Lung (tissue), 12 donors: ENCODE measurements around the gene PYGM. TPM values are rescaled to one million over a fixed set of nuclear protein-coding genes. Genes with fewer than 3 reads are reported as not detected.

Source experiments
- ATAC-seq: fragments of 200-7000 bp; cut with Tn5 transposase; one replicate; pipeline ENCODE4 v1.9.1; 2020; ENCODE audit warnings: moderate number of reproducible peaks; ENCODE audit not compliant: insufficient read depth, low FRiP score
- DNase-seq, 3 donors: peaks; one replicate each; pipeline ENCODE4 v3.0.0-alpha.2; 2013 to 2017
- H3K27ac ChIP-seq, 2 donors: one replicate each; pipeline ENCODE4 v1.5.1; 2013; ENCODE audit warnings: mild to moderate bottlenecking in 2 of 2, moderate library complexity in 2 of 2, control low read depth in 1 of 2, inconsistent platforms in 1 of 2, low read depth in 1 of 2, low read length in 1 of 2
- H3K27me3 ChIP-seq, 3 donors: one replicate each; pipeline ENCODE4 v1.5.1; 2013; ENCODE audit warnings: low read length in 2 of 3; ENCODE audit not compliant: control insufficient read depth in 3 of 3, insufficient read depth in 3 of 3
- H3K36me3 ChIP-seq, 4 donors: one replicate each; pipeline ENCODE4 v1.5.1; 2013; ENCODE audit warnings: low read length in 4 of 4, mild to moderate bottlenecking in 1 of 4, moderate library complexity in 1 of 4; ENCODE audit not compliant: control insufficient read depth in 4 of 4, insufficient read depth in 4 of 4
- H3K4me1 ChIP-seq, 5 donors: one replicate each; pipeline ENCODE4 v1.5.1; 2013; ENCODE audit warnings: low read length in 5 of 5, mild to moderate bottlenecking in 2 of 5, moderate library complexity in 1 of 5; ENCODE audit not compliant: control insufficient read depth in 5 of 5, insufficient read depth in 5 of 5
- H3K4me3 ChIP-seq: one replicate; pipeline ENCODE4 v1.5.1; 2013; ENCODE audit warnings: mild to moderate bottlenecking, control low read depth, moderate library complexity
- H3K9ac ChIP-seq, 2 donors: one replicate each; pipeline ENCODE4 v1.5.1; 2013; ENCODE audit warnings: low read length in 2 of 2, control low read depth in 1 of 2; ENCODE audit not compliant: insufficient read depth in 1 of 2
- H3K9me3 ChIP-seq, 4 donors: one replicate each; pipeline ENCODE4 v1.5.1; 2013; ENCODE audit warnings: low read length in 3 of 4, mild to moderate bottlenecking in 1 of 4, moderate library complexity in 1 of 4; ENCODE audit not compliant: control insufficient read depth in 4 of 4, insufficient read depth in 3 of 4
- CTCF ChIP-seq: IDR thresholded peaks from 2 replicates; pipeline ENCODE4 v1.5.1; 2012; ENCODE audit warnings: mild to moderate bottlenecking; ENCODE audit errors: control extremely low read depth, extremely low read depth
- WGBS, 2 donors: extraction: QIAGEN DNeasy Blood & Tissue Kit; methylation state at CpG; one replicate each; pipeline ENCODE4 v1.1.7; 2013; 5-methylcytosine and 5-hydroxymethylcytosine counted together
- polyA plus RNA-seq, 2 donors: library from polyadenylated mRNA; stranded (reverse); fragments of 200-250 nt; gene quantifications; one replicate each; pipeline ENCODE4 v1.2.1, GENCODE V29; 2013
- total RNA-seq, 2 donors: library from RNA; depleted of rRNA in 1 of 2; stranded (reverse); fragments of >200 nt in 1 of 2; gene quantifications; one replicate each; pipeline ENCODE4 v1.2.1, GENCODE V29; 2014 to 2021
- donor health status: control.
- donor health status: control.
- donor health status: Bipolar disorder and iron deficiency.
- donor health status: healthy.
- donor health status: DM: yes; HTN: yes; CAD: no.

The PYGM gene
- total and polyA plus RNA-seq, 4 donors, result 1.2 to 3.8 (median 2.5) TPM

GRCh38 chr11:64720640-64721358 is 39.0 kb downstream of the PYGM start:
- no peak overlapping the region for H3K9ac ChIP-seq
- TF ChIP-seq CTCF, result no peak
- H3K36me3 ChIP-seq, result no peaks in the 10 kb centered on the region
- H3K27ac ChIP-seq, result no peak overlapping the region
- peaks cover 7 to 68% (median 36%) of the 10 kb centered on the region in 3 donors for H3K27me3 ChIP-seq
- no peaks in the 10 kb centered on the region for H3K9me3 ChIP-seq
- ATAC-seq, result no peak
- no peaks in the 10 kb centered on the region for H3K4me1 ChIP-seq
- 71 to 91% methylated on average over 12 of the region's 12 CpGs for WGBS, 2 donors
- no peak overlapping the region for H3K4me3 ChIP-seq
- no peak for DNase-seq

DNA sequence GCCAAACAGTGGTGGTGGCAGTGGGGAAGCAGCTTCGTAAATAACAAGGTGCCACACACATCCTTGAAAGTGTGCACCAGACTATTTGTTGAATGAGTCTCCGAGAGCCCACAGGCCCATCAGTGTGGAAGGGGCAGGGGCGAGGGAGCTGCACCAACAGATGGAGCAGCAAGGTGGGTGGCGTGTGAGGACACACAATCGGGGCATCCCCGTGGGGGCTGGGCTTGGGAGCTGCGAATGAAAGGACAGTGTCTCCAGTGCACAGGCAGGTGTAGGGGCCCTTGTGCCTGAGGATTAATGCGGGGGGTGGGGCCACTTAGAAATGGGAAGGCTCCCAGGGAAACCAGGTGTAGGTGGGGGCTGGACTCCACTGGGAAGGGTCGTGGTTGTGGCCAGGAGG is 39.6 kb downstream of the PYGM start:
- no peaks in the 10 kb centered on the region for H3K4me1 ChIP-seq
- H3K9me3 ChIP-seq, result no peaks in the 10 kb centered on the region
- no peak for TF ChIP-seq CTCF
- H3K27ac ChIP-seq, result no peak overlapping the region
- no peak overlapping the region for H3K9ac ChIP-seq
- DNase-seq (no peak), ATAC-seq (no peak)
- H3K36me3 ChIP-seq, result no peaks in the 10 kb centered on the region
- no peak overlapping the region for H3K4me3 ChIP-seq
- 72 to 83% methylated on average over 9 of the region's 9 CpGs for whole genome bisulfite sequencing, 2 donors
- H3K27me3 ChIP-seq, result peaks cover 10 to 69% (median 42%) of the 10 kb centered on the region in 3 donors

- WGBS, 2 donors, result 83 to 96% methylated on average over 10 of the region's 10 CpGs
- Histone ChIP-seq H3K27me3 (peaks cover 14 to 71% (median 49%) of the 10 kb centered on the region in 3 donors), H3K9me3 (no peaks in the 10 kb centered on the region), H3K36me3 (no peaks in the 10 kb centered on the region), H3K27ac (no peak overlapping the region), H3K9ac (no peak overlapping the region), H3K4me1 (no peaks in the 10 kb centered on the region), H3K4me3 (no peak overlapping the region)
- no peak for TF ChIP-seq CTCF
- ATAC-seq (no peak), DNase-seq (no peak)
Observed at GRCh38 chr11:64719406-64719805, 40.4 kb downstream of the PYGM start.

DNA sequence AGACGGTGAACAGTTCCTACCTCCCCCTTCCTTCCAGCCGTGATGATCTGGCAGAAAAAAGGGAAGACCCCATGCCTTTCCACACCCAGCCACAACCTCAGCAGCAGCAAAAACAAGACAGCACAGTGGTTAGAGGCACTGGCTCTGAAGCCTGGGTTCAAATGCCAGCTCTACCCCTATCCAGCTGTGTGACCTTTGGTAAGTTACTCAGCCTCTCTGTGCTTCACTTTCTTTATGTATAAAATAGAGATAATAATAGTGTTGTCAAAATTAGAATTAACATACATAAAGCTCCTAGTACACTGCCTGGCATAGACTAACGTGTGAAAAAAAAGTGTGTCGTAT is 41.0 kb downstream of the PYGM start:
- H3K4me1 ChIP-seq, result peaks cover 0 to 2% (median 0%) of the 10 kb centered on the region in 5 donors
- no peak for ATAC-seq
- no peak overlapping the region for H3K4me3 ChIP-seq
- H3K9ac ChIP-seq, result no peak overlapping the region
- 52 to 60% methylated on average over 4 of the region's 4 CpGs for WGBS, 2 donors
- H3K36me3 ChIP-seq, result no peaks in the 10 kb centered on the region
- no peak for TF ChIP-seq CTCF
- DNase-seq, result no peak
- H3K27ac ChIP-seq, result no peak overlapping the region
- no peaks in the 10 kb centered on the region for H3K9me3 ChIP-seq
- H3K27me3 ChIP-seq, result peaks cover 16 to 76% (median 53%) of the 10 kb centered on the region in 3 donors
